HUES64 (cell line): ENCODE results near the gene ZNF75A.

Experiments used
- H3K27ac ChIP-seq: 2 replicates; pipeline ENCODE4 v1.7.0; 2013; ENCODE audit warnings: low read depth, low read length, inconsistent platforms
- H3K27me3 ChIP-seq: 2 replicates; pipeline ENCODE4 v1.6.1; 2013; ENCODE audit warnings: mild to moderate bottlenecking, low read length; ENCODE audit not compliant: insufficient read depth
- H3K36me3 ChIP-seq: 2 replicates; pipeline ENCODE4 v1.6.1; 2013; ENCODE audit warnings: mild to moderate bottlenecking, low read length; ENCODE audit not compliant: insufficient read depth
- H3K4me1 ChIP-seq: 2 replicates; pipeline ENCODE4 v1.6.1; 2013; ENCODE audit warnings: mild to moderate bottlenecking, low read length, moderate library complexity; ENCODE audit not compliant: insufficient read depth
- H3K4me3 ChIP-seq: 2 replicates; pipeline ENCODE4 v1.5.1; 2013; ENCODE audit warnings: mild to moderate bottlenecking, low read length, moderate library complexity
- H3K9ac ChIP-seq: 2 replicates; pipeline ENCODE4 v1.6.1; 2013; ENCODE audit warnings: mild to moderate bottlenecking, low read depth, low read length
- H3K9me3 ChIP-seq: 2 replicates; pipeline ENCODE4 v1.6.1; 2013; ENCODE audit warnings: low read depth, low read length; ENCODE audit not compliant: insufficient read depth
- WGBS: fragments of 150-250, 120-280 bp; methylation state at CpG from one replicate; pipeline ENCODE4 v1.1.7; 2013; ENCODE audit warnings: missing lambda C conversion rate; 5-methylcytosine and 5-hydroxymethylcytosine counted together

Gene ZNF75A

DNA sequence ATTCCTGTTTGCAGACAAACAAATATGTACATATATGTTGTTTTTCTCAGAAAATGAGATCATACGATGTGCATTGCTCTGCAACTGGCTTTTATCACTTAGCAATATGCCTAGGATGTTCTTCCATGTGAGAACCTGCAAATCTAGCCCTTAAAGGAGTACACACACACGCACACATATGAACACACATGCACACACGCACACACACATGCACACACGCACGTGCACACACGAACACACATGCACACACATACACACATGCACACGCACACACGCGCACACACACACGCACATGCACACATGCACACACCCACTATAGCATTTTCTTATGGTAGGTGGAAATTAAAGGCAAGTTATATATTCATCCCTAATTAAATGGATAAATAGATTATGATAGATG lies 42.3 kb downstream of the ZNF75A start:
- WGBS = 90% methylated on average over 6 of the region's 10 CpGs
- Histone ChIP-seq H3K4me1 (no peaks in the 10 kb centered on the region), H3K9ac (no peak overlapping the region), H3K9me3 (no peaks in the 10 kb centered on the region), H3K4me3 (no peak overlapping the region), H3K27ac (no peak overlapping the region), H3K36me3 (no peaks in the 10 kb centered on the region), H3K27me3 (no peaks in the 10 kb centered on the region)

DNA sequence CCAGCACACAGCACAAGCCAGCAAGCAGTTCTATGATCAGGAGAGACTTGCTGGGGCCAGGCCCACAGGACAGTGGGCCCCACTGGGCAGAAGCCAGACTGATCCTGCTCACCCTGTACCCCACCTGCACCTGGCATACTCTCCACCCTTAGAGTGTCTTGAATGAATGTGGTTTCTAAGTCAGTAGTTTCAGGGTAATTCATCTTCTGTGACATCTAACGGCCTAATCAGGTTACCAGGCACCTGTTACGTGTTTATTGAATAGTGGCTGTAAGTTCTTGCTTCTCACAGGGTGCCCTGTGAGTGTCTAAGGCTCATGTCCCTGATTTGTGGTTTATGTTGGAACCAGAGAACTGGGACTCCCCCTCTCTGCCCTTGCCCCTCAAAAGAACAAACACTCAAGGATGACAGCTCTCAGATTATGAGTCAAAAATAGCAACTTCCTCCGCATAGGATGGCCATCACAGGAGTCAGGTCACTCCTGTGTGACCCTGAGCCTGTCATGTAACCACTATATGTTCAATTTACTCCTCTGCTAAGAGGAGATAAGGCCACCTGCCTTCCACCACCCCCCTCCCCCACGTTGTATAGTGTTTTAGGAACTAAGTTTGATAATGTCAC lies 43.4 kb downstream of the ZNF75A start:
- Histone ChIP-seq H3K27ac (no peak overlapping the region), H3K9me3 (no peaks in the 10 kb centered on the region), H3K27me3 (no peaks in the 10 kb centered on the region), H3K4me3 (no peak overlapping the region), H3K4me1 (no peaks in the 10 kb centered on the region), H3K36me3 (no peaks in the 10 kb centered on the region), H3K9ac (no peak overlapping the region)
- 91% methylated on average over 3 of the region's 4 CpGs for WGBS

DNA sequence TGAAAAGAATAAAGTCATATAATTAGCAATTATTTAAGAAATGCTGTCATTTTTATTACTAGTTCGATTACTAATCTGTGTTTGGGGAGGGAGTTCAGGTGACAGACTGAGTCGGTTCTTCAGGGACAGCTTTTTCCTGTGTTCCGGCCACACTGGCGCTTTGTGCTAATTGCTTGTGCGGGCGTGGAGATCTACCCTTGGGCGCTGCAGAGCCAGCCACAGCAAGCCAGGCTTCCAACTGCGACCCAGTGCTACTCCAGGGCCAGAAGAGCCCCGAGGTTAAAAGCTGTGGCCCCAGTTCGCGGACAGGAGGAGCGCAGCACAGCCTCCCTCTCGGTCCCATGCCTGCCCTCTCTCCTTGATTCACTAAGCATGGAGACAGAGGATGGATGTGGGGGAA lies 43.9 kb downstream of the ZNF75A start:
- Histone ChIP-seq H3K4me3 (no peak overlapping the region), H3K9me3 (no peaks in the 10 kb centered on the region; the same call in 1 of the 2 replicates)

DNA sequence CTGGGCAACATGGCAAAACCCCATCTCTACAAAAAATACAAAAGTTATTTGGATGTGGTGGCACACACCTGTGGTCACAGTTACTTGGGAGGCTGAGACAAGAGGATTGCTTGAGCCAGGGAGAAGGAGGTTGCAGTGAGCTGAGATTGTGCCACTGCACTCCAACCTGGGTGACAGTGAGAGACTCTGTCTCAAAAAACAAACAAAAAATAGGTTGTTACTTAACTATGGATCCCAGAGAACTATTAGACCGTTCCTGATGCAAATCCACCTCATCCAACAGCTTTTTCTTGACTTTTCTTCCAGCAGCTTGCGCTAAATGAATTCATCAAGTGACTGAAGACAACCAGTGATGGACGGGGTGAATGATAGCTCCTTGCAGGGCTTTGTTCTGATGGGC lies 50.3 kb downstream of the ZNF75A start, which contains the start of gene OR2C1:
OR2C1 (plus strand) TSS at position 301 of the 400 bp plus-strand sequence; CDS start at position 353, 52 bp downstream.
- H3K4me3 ChIP-seq = no peak within 1 kb of the TSS
- peaks cover 11% of the 10 kb centered on the region; the same call in 1 of the 2 replicates for H3K9me3 ChIP-seq
- no peaks in the 10 kb centered on the region for H3K4me1 ChIP-seq
- peaks cover 3% of the 10 kb centered on the region; the same call in 1 of the 2 replicates for H3K27me3 ChIP-seq
- no peak within 1 kb of the TSS for H3K27ac ChIP-seq
- no peaks in the 10 kb centered on the region for H3K36me3 ChIP-seq
- WGBS = 70% methylated on average over 3 of the region's 3 CpGs
- H3K9ac ChIP-seq = no peak within 1 kb of the TSS

More for the DNA sequence above, 43.9 kb downstream of the ZNF75A start:
- H3K9ac ChIP-seq = no peak overlapping the region
- H3K27ac ChIP-seq = no peak overlapping the region
- WGBS = 80% methylated on average over 13 of the region's 13 CpGs
- no peaks in the 10 kb centered on the region for H3K4me1 ChIP-seq
- no peaks in the 10 kb centered on the region for H3K36me3 ChIP-seq
- H3K27me3 ChIP-seq = no peaks in the 10 kb centered on the region

DNA sequence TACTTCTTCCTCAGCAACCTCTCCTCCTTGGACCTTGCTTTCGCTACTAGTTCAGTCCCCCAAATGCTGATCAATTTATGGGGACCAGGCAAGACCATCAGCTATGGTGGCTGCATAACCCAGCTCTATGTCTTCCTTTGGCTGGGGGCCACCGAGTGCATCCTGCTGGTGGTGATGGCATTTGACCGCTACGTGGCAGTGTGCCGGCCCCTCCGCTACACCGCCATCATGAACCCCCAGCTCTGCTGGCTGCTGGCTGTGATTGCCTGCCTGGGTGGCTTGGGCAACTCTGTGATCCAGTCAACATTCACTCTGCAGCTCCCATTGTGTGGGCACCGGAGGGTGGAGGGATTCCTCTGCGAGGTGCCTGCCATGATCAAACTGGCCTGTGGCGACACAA lies 50.8 kb downstream of the ZNF75A start:
- peaks cover 11% of the 10 kb centered on the region; the same call in 1 of the 2 replicates for H3K9me3 ChIP-seq
- no peaks in the 10 kb centered on the region for H3K4me1 ChIP-seq
- H3K27ac ChIP-seq = no peak overlapping the region
- no peak overlapping the region for H3K4me3 ChIP-seq
- H3K9ac ChIP-seq = no peak overlapping the region
- WGBS = 89% methylated on average over 10 of the region's 10 CpGs
- no peaks in the 10 kb centered on the region for H3K36me3 ChIP-seq
- H3K27me3 ChIP-seq = peaks cover 6% of the 10 kb centered on the region; the same call in 1 of the 2 replicates

DNA sequence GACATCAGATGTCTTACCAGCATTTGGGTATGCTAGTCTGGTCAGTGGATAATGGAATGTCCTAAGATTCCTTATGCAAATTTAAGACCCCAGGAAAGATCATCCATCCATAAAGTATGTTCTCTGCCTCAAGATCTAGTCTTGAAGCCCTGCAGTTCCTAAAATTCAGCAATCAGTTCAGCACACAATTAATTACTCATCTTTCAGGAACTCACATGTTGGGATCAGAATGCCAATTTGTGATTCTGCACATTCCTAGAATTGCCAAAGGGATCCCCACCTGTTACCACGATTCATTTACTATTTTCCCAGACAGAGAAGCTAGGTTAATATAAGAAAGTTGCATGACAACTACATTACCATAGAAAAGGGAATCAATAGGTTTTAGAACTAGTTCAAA lies 53.6 kb downstream of the ZNF75A start:
- Histone ChIP-seq H3K9me3 (peaks cover 11% of the 10 kb centered on the region; the same call in 1 of the 2 replicates), H3K36me3 (no peaks in the 10 kb centered on the region), H3K27ac (no peak overlapping the region), H3K27me3 (peaks cover 6% of the 10 kb centered on the region; the same call in 1 of the 2 replicates), H3K4me3 (no peak overlapping the region), H3K9ac (no peak overlapping the region), H3K4me1 (no peaks in the 10 kb centered on the region)
- WGBS = no CpG with 5 or more reads among the region's 1 CpG

DNA sequence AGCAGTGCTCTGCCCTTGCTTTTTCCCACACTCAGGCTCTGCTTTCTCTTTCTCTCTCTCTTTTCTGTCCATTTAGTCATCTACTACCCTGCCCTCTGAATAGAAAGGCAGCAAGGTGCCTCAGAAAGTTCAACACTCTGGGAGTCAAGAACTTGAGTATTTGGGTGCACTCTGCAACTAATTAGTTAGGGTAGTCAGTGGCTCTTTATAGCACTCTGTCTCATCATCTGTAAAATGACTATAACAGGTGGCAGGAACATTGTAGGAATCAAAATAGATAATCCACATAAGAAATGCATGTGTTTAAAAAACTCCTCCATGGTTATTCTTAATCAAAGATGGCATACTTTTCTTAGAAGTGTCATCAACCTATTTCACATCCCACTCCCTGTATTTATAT lies 57.6 kb downstream of the ZNF75A start:
- no peaks in the 10 kb centered on the region for H3K9me3 ChIP-seq
- no peak overlapping the region for H3K4me3 ChIP-seq
- H3K9ac ChIP-seq = no peak overlapping the region
- H3K36me3 ChIP-seq = no peaks in the 10 kb centered on the region
- H3K4me1 ChIP-seq = no peaks in the 10 kb centered on the region
- H3K27ac ChIP-seq = no peak overlapping the region
- H3K27me3 ChIP-seq = peaks cover 6% of the 10 kb centered on the region; the same call in 1 of the 2 replicates

DNA sequence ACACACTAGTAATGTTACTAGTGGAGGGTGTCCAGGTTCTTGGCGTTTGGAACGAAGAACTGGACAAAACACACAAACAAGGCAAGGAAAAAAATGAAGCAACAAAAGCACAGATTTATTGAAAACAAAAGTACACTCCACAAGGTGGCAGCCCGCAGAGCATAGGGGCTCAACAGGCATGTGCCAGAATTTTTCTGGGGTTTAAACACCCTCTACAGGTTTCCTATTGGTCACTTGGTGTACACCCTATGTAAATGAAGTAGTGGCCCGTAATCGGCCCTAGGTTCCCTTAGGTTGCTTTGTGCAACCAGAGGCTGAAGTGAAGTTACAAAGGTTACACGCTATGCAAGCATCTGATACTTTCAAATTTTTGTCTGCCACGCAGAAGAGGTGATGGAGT lies 58.5 kb downstream of the ZNF75A start:
- no peaks in the 10 kb centered on the region for H3K36me3 ChIP-seq
- H3K9me3 ChIP-seq = no peaks in the 10 kb centered on the region
- no peaks in the 10 kb centered on the region for H3K4me1 ChIP-seq
- H3K27ac ChIP-seq = no peak overlapping the region
- no peak overlapping the region for H3K4me3 ChIP-seq
- H3K27me3 ChIP-seq = peaks cover 6% of the 10 kb centered on the region; the same call in 1 of the 2 replicates
- H3K9ac ChIP-seq = no peak overlapping the region
- 82% methylated on average over 7 of the region's 7 CpGs for WGBS

DNA sequence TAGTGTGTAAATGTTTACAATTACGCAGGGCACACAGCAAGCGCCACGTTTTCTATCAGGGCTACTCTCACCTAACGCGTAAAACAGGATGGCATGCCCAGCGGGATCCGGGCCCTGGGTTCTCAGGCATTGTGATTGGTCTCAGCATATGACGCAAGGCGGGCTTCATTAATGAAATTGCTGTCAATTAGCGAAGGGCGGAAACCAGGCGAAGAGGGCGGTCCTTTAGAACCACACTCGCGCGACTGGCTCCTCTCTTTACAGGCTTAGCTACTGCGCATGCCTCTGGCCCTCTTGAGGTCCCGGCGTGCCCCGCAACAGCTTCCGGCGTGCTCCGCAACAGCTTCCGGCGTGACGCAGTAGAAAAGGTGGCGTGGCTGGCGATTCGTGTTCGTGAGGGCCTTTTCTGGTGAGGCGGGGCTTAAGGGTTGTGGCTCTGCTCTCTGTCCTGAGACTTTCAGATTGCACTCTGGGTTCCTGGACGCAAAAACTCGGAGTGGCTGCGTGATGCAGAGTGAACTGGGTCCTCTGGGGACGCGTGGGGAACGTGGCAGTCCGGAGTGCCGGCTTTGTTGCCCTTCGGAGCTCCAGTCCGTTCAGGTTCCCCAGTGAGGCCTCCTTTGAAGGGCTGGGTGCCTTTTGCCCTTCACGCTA lies 59.6 kb downstream of the ZNF75A start:
- no peak overlapping the region for H3K27ac ChIP-seq
- H3K9me3 ChIP-seq = no peaks in the 10 kb centered on the region
- H3K4me1 ChIP-seq = no peaks in the 10 kb centered on the region
- H3K36me3 ChIP-seq = no peaks in the 10 kb centered on the region
- 0 out of 2 replicates have a peak, but pooled peaks cover 4% of the 10 kb centered on the region for H3K27me3 ChIP-seq
- no peak overlapping the region for H3K9ac ChIP-seq
- WGBS = 91% methylated on average over 42 of the region's 42 CpGs
- no peak overlapping the region for H3K4me3 ChIP-seq
